Endothelial cell of hepatic sinusoid (primary cell): ENCODE data around the gene ADAMTS3.

Source experiments
- in situ Hi-C: cut with HindIII; loops from 2 replicates; pipeline ENCODE4 v1.10.0; 2017; ENCODE audit warnings: low sequenced_read_pairs

ADAMTS3 gene

GRCh38 chr4:72568959-72569718, at the start of gene ADAMTS3:
Gene ADAMTS3 (minus strand): TSS chr4:72569221. CDS start chr4:72568762, 459 bp downstream.
- in situ Hi-C loops = no loop called here

DNA sequence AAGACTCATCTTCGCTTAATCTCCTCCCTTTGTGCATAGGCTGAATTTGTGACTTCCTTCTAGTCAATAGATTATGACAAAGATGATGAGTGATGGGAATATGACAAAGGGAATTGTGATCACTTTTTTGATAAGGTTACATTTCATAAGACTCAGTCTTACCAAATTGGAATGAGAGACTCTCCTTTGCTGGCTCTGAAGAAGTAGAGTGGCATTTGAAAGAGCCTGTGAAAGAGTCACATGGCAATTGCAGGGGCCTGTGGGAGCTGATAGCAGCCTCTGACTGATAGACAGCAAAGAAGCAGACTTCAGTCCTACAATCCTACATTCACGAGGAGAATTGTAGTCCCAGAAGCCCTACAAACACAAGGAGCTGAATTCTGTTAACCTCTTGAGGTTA, 44.9 kb upstream of the ADAMTS3 start:
- in situ Hi-C loops = no loop called here

DNA sequence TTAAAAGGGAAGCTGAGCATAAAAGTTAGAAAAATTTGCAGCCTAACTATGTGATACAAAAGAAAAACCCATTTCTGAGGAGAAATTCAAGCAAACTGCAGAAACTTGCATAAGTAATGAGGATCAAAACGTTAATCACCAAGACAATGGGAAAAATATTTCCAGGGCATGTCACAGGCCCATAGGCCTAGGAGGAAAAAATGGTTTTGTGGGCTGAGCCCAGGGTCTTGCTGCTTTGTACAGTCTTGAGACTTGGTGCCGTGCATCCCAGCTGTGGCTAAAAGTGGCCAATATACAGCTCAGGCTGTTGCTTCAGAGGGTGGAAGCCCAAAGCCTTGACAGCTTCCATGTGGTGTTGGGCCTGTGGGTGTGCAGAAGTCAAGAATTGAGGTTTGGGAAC, 37.7 kb upstream of the ADAMTS3 start:
- in situ Hi-C loops = no loop called here

GRCh38 chr4:72604324-72604723, 35.3 kb upstream of the ADAMTS3 start:
- in situ Hi-C loops = no loop called here

DNA sequence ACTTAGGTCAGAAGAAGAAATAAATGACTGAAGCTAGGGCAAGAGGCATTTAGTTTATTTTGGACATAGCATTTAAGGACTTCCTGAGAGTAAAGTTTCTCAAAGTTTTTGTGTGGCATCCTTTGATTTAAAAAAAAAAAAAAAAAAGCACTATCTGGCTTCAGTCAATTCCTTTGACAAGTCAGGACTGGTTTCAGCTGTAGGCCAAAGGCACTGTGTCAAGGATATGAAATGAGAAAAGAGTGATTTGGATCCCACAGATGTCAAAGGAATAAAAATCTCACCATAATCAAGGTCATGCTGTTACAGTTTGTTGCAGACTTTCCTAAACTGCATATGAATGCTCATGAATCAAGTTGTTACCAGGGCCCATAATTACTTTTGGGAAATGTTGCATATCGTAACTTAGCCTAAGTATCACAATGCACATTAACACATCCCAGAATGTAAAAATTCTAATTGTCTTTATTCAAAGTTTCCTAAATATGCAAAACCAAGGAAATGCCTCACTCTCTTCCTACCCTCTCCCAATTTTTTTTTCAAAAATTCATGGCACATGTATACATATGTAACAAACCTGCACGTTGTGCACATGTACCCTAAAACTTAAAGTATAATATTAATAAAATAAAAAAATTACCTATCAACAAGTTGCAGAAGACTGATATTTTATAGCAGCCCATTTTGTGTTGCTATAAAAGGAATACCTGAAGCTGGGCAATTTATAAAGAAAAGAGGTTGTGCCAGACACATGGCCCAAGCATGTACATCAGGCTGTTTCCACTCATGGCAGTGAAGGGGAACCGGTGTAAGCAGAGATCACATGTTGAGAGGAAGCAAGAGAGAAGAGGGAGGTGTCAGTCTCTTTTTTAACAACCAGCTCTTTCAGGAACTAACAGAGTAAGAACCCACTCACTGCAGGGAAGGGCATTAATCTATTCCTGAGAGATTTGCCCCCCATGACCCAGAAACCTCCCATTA, 33.7 kb upstream of the ADAMTS3 start:
- in situ Hi-C loops = no loop called here

DNA sequence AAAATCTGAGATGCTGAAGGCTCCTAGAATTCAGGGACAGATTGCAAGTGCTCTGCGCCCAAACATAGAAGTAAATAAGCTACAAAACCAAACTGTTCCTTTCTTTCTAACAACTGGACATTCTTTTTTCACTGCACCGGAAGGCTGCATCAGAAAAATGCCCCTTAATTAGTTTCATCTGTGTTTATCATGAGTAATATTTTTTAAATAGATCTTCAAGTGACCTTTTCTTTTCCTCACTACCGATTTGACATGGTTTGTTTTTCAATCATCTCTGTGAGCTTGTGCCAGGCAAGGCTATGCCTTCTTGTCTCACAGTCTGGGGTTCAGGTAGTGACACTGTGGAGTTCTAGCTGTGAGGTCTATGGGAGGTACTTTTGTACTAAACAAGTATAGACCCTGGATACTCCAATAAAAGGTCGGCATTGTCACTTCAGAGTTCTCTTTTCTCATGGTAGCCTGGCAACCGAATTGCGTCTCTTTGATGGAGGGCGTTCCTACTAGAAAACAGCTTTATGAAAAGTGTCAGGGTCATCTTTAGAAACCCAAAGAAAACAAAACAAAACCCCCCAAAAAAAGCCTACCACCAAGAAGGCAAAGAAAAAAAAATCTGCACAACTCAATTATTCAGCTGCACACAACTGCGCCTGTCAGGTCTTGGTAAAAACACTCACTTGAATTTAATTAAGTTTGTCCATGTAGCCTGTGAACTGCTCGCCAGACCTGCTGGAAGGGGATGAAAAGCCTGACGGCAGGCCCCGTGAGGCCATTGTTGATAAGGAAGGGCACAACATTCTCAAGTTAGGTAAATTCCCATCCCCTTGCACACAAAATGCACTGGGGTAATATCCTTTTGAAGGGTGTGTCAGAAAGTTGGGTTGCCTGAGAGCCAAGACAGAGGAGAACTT, 22.8 kb upstream of the ADAMTS3 start:
- in situ Hi-C loops = no loop called here

GRCh38 chr4:72587334-72587733, 18.3 kb upstream of the ADAMTS3 start:
- in situ Hi-C loops = no loop called here

DNA sequence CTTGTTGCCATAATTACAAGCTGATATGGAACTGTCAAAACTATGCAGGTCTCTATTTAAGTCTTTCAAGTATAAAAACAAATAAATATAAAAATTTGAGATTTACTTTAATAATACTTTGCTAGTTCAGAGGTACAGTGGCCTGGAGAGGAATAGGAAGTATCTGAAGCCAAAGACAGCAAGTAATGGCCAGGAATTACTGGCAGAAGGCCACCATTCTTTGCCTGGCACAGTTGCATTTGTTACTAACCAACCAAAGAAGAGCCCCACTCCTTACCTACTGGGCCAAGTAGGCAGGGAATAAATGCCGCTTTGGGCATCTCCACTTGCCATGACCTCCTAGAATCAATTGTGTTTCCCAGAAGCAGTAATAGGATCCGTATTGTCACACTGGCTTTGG, 13.8 kb upstream of the ADAMTS3 start:
- in situ Hi-C loops = no loop called here

DNA sequence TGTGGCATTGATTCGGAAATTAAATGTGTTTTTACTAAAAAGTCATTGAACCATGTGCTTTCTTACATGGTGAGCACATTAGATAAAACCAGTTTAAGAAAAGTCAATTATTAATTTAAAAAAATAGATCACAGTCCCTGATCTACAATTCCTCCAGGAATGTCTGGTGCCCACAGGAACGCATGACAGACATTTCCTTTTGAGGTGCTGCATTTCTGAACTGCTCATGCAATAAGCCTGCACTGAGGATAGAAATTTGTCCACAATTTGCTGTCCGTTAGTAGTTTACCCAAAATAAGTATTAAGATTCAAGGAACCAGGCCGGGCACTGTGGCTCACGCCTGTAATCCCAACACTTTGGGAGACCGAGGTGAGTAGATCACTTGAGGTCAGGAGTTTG, 8.2 kb upstream of the ADAMTS3 start:
- in situ Hi-C loops = no loop called here

DNA sequence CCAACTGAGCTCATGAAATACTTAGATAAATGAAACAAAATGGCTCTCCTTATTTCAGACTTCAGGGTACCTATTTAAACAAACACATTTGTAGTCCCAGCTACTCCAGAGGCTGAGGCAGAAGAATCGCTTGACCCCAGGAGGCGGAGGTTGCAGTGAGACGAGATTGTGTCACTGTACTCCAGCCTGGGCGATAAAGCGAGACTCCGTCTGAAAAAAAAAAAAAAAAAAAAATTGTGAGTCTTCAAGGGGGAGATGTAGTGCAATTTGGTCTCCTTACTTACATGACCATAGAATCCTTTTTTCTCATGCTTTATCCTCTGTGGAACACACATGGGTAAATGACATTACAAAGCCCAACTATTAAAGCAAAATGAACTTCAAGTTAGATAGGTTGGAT, 2.3 kb upstream of the ADAMTS3 start:
- in situ Hi-C loops = no loop called here

DNA sequence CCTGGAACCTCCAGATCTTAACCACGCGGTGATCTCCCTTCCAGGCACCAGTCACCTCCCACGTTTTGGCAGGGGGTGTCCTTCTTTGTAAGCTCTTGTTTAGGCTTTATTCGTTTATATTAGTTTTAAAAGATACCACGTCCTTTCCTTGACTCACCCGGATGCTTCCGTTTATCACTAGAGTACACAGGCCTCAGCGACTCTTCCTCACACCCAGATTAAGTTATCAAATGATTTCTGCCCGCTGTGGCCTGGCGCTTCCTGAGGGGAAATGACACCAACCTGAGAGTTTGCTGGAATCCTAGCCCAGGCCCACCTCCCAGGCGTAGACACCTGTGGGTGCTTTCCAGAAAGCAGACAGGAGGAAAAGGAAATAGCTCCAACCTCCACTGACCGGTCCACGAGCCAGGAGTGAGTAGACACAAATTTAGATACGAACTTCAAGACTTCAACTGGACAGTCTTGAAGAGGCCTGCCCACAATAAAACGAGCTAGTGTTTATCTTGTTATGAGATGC, 756 bp upstream of the ADAMTS3 start:
- in situ Hi-C loops = no loop called here

GRCh38 chr4:72567821-72568675, 973 bp downstream of the ADAMTS3 start:
- in situ Hi-C loops = no loop called here

GRCh38 chr4:72567036-72567435, 2.0 kb downstream of the ADAMTS3 start:
- in situ Hi-C loops = no loop called here

GRCh38 chr4:72566464-72566972, 2.5 kb downstream of the ADAMTS3 start:
- in situ Hi-C loops = no loop called here

- in situ Hi-C loops = no loop called here
These were observed 4.2 kb downstream of the ADAMTS3 start for GRCh38 chr4:72564789-72565188.

- in situ Hi-C loops = no loop called here
These were observed 4.8 kb downstream of the ADAMTS3 start for GRCh38 chr4:72564184-72564583.

DNA sequence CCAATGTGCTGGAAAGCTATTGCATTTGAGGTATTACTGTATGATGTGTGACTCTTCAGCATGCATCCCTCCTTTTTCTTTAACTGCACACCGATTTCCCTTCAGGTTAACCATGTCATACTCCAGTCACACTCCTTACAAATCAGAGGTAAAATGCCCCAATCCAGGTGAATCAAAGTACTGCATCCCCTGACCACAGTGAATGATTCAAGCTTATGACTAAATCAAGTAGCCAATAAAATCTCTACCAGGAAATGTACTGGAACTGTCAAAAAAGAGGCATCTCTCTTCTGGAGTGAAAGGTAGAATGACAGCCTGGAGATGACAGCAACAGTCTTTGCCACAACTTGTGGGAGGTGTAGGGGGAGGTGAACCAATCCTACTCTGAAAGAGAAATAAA, 10.4 kb downstream of the ADAMTS3 start:
- in situ Hi-C loops = no loop called here

DNA sequence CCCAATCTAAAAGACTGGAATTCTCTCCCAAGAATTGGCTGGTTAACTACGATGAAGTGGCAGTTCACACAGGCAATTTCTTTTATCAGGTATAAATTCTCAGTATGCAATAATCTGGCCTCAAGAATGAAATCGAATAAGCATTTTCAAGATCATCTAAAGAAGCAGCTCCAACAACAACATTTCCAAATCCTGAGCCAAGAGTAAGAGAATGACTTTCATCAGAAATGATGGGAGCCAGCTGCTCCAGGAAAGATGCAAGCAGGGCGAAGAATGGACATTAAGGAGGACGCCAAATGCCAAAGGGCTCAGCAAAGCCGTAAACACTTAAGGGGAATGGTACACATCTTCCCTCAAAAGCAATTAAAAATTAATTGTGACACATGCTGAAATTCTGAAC, 12.0 kb downstream of the ADAMTS3 start:
- in situ Hi-C loops = no loop called here

GRCh38 chr4:72555377-72555831, 13.6 kb downstream of the ADAMTS3 start:
- in situ Hi-C loops = no loop called here
